Colon (tissue), 2 donors: ENCODE results near the gene ZNF746.

Experiments used
- FAIRE-seq: peaks from 2 replicates; lab custom pipeline; 2012; peaks lifted over from hg19 to GRCh38; lab: Jason Lieb, UNC
- donor health status: control.
- donor health status: control.

Gene ZNF746

DNA sequence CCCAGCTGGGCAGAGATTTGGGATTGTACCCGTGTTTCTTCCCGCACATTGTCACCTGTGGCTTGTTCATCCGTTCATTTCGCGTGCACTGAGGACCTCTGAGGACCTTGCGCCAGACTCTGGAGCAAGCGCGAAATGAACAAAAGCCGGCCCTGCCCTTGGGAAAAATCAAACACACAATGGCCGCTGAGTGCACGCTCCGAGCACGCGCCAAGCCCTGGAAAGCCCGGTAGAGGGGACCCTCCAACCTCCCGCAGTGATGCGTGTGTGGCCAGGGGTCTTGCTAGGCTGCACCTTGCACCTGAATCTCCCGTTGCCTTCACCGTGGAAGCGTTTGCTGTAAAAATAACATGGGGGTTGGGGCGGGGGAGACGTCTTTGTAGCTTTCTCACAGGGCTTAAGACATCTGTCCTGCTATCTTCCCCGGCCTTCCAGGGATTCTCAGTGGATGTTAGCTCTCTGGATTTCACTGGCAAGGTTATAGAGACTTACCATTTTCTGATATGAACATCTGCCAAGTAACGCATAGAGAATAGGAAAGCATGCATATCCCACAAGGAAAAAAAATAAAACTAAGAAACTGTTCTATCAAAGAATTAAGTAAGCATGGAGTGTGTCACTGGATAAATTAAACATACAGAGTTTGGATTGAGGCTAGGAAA is 74.0 kb downstream of the ZNF746 start:
- FAIRE-seq = no peak

DNA sequence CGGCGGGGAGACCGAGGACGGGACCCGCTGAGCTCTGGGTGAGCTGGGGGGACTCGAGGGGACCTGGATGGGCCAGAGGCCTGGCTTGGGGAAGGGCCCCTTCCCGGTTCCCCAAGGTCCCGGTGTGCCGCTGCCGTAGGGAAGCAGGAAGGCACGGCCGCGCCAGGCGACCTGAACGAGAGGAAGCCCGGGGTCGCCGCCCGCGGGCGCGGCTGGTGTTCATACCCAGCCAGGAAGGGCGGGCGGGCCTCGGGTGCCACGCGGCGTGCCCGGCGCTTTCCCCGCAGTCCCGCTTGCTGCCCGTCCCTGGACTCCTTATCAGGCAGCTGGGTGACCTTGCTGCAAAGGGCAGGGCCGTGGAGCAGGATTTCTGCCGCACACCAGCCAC is 74.7 kb downstream of the ZNF746 start:
- no peak for FAIRE-seq
